22Rv1 (cell line): ENCODE results near the gene HAUS7.
"Not testable (repeated sequence)": the region's sequence is repeated elsewhere in the genome, so short reads cannot be mapped to it uniquely, and the experiment has no call there.

ENCODE experiments used
- H3K27ac ChIP-seq: fragments of 450-650 bp; 2 replicates; pipeline ENCODE4 v1.5.1; 2017
- ZFX ChIP-seq: fragments of 450-650 bp; IDR thresholded peaks from 2 replicates; pipeline ENCODE4 v1.6.1; 2017; ENCODE audit warnings: antibody characterized with exemption, borderline replicate concordance
- TF ChIP-seq, protein P1 (sequence below): fragments of 450-650 bp; IDR thresholded peaks from 2 replicates; pipeline ENCODE4 v1.5.1; 2017; ENCODE audit warnings: mild to moderate bottlenecking

The HAUS7 gene

DNA sequence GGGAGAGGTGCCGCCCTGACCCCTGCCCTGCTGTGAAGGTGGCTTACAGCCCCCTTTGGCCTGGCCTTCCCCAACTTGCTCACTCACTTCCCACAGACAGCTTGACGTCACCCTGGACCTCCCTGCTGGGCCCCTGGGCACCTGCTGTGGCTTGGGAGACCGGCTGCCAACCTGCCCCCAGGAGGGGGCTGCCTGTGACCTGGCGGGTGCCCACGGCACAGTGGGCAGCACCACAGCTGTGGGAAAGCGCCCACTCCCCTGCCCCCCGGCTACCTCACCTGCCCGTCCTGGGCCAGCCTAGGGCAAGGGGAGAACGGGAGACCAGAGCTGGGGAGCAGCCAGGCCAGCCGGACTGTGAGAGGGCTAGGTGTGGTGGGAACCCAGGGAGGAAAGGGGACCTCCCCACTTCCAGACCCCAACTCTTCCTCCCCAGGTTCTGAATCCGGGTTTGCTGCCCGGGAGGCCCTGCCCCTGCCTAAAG is 61.5 kb downstream of the HAUS7 start:
- TF ChIP-seq ZFX, result no peak
- TF ChIP-seq, protein P1, sequence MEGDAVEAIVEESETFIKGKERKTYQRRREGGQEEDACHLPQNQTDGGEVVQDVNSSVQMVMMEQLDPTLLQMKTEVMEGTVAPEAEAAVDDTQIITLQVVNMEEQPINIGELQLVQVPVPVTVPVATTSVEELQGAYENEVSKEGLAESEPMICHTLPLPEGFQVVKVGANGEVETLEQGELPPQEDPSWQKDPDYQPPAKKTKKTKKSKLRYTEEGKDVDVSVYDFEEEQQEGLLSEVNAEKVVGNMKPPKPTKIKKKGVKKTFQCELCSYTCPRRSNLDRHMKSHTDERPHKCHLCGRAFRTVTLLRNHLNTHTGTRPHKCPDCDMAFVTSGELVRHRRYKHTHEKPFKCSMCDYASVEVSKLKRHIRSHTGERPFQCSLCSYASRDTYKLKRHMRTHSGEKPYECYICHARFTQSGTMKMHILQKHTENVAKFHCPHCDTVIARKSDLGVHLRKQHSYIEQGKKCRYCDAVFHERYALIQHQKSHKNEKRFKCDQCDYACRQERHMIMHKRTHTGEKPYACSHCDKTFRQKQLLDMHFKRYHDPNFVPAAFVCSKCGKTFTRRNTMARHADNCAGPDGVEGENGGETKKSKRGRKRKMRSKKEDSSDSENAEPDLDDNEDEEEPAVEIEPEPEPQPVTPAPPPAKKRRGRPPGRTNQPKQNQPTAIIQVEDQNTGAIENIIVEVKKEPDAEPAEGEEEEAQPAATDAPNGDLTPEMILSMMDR, result no peak
- H3K27ac ChIP-seq, result no peak overlapping the region

DNA sequence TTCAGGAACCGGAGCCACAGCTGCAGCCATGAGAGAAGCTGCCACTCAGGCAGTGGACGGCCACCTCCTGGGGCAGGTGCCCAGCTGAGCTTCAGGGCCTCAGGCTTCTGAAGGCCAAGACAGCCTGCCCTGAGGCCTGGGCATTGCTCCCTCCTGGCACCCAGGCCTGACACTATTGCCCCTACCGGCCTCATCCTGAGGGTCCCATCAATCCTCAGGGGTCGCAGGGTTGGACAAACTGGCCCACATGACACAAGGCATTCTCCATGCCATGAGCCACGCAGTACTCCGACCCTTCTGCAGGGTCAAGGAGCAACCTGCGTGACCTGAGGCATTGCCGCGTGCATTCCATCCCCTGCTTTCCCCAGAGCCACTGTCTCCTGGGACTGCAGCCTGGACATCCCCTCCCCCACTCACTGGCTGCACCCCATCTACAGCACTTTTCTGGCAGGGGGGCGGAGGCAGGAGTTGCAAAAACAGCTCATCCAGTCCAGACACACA is 62.1 kb downstream of the HAUS7 start:
- TF ChIP-seq, protein P1, result no peak
- TF ChIP-seq ZFX, result no peak
- no peak overlapping the region for H3K27ac ChIP-seq

DNA sequence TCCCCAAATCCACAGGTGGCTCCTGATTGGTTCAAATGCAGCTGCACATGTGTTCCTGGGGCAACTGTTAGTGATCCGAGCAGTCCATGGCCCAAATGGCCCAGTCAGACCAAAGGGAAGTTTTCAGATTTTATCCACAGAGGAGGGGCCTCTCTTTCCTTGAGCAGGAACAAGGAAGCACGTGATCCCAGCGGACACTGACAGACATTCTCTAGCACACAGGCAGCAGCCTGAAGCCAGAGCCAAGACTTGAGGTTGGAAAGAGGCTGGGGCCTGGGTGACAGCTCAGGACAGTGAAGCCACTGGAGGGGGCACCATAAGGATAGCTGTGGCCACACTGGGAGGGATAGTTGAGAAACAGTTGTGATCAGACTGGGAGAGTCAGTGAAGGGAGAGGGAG is 62.6 kb downstream of the HAUS7 start:
- H3K27ac ChIP-seq, result no peak overlapping the region
- no peak for TF ChIP-seq ZFX
- TF ChIP-seq, protein P1, result no peak

DNA sequence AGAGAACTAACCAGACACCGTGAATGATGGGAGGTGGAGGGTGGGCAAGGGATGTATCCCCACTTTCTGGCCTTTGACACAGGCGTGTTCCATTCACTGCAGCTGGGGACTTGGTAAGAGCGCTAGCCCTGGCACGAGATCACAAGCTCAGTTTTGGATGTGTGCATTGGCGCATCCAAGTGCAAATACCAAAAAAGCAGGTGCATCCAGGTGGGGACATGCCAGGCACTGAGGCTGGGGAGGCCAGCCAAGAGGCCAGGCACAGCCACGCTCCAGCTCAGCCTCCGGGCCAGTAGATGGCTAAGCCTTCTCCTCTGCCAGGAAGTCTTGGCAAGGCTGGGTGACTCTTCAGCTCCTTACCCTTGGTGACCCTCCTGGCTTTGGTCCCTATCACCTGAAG is 63.5 kb downstream of the HAUS7 start:
- TF ChIP-seq, protein P1, result no peak
- no peak for TF ChIP-seq ZFX
- no peak overlapping the region for H3K27ac ChIP-seq

DNA sequence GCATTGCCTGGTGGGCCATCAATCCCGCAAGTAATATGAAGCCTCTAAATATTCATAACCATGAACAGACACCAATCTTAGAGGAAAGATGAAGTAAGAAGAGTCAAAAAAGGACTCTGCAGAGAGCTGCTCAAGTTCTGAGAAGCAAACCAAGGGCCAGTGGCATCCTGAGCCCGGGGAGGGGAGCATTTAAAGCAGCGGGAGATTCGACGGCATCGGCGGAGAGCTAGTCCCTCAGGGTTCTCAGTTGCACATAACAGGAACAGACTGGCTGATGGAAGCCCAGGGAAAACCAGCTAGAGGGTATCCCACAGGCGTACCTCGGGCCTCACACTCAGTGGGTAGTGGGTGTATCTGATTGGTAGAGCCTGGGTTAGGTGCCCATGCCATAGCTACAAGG is 64.4 kb downstream of the HAUS7 start:
- no peak for TF ChIP-seq ZFX
- TF ChIP-seq, protein P1, result no peak
- no peak overlapping the region for H3K27ac ChIP-seq

DNA sequence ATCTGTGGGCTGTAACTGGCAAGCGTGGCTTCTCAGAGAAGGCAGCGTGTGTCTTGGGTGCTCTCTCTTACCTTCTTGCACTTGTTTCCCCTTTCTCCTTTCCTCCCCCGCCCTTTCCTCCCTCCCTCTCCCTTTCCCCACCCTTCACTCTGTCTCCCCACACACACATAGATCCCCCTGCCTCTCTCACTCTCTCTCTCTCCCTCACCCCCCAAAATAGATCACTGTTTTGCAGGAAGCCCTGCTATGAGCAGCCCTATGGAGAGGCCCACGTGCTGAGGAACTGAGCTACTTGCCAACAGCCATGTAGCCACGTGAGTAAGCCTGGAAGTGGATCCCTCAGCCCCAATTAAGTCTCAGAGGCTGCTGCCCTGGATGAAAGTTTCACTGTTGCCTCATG is 65.0 kb downstream of the HAUS7 start:
- TF ChIP-seq, protein P1, result no peak
- TF ChIP-seq ZFX, result no peak
- no peak overlapping the region for H3K27ac ChIP-seq

DNA sequence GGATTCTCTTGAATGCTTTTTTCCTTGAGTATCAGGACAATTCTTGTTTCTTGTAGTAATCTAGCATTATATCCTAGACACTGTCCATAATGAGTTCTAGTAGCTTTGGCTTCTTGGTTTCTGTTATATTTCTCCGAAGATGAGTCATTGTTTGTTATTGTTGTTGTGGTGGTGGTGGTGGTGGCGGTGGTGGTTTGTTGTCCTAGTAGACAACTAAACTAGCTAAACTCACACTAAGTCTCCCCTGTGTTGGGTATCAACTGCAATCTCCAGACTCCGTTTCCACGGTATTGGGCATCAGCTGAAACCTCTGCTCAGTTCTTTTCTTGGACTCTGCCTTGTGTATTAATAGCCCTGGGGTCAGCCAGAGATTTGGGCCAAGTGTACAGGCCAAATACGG is 66.0 kb downstream of the HAUS7 start:
- H3K27ac ChIP-seq, result not testable (repeated sequence)

DNA sequence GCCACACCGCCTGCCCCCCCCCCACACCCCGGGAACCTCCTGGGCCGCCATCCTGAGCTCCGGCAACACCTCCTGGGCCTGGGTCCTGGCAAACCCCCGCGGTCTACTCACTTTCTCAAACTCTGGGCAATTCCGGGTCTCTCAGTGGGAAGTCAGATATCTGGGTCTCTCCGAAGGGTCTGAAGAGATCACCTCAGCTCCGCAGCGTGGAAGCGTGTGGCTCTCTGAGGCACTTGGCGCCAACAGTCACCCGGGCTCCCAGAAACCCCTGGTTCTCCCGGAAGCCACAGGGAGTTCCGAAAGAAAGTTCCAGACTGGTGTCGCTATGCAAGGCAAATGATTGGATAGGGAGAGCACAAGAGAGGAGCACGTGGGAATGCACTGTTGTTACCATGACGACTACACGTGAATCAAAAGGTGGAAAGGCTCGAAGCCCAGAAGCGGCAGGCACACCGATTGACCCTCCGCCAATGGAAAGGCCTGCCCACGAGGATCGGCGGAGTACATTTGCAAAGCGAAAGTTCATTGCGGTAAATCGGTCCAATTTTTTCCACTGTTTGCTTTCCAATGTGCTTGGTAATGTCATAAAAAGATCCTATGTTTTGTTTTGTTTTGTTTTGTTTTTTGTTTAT is 69.1 kb downstream of the HAUS7 start, which contains the start of gene PNMA6E:
Gene PNMA6E (minus strand): TSS at position 218 of the 632 bp plus-strand sequence. CDS start 2,501 bp downstream, outside the sequence.
- no peak within 1 kb of the TSS for H3K27ac ChIP-seq
- TF ChIP-seq, protein P1, result no peak
- no peak for TF ChIP-seq ZFX
